HepG2 (cell line): ENCODE results near the gene ATXN7L3. TPM values are rescaled to one million over a fixed set of nuclear protein-coding genes. Genes with fewer than 3 reads are reported as not detected.

Experiments
- DR1 ChIP-seq: sonication (generic); formaldehyde crosslinking; IDR thresholded peaks from 2 replicates; pipeline ENCODE4 v1.8.0; 2021; ENCODE audit warnings: mild to moderate bottlenecking, missing genetic modification reagents, inconsistent platforms
- HMGXB3 ChIP-seq: sonication (generic); formaldehyde crosslinking; IDR thresholded peaks from 2 replicates; pipeline ENCODE4 v1.4.0; 2020; ENCODE audit warnings: missing genetic modification reagents, borderline replicate concordance
- KIAA2018 ChIP-seq: sonication (generic); formaldehyde crosslinking; IDR thresholded peaks from 2 replicates; pipeline ENCODE4 v1.5.0; 2020; ENCODE audit warnings: mild to moderate bottlenecking, missing genetic modification reagents, borderline replicate concordance
- MIXL1 ChIP-seq: IDR thresholded peaks from 2 replicates; pipeline ENCODE4 v1.6.1; 2016
- PHF20 ChIP-seq: sonication (generic); formaldehyde crosslinking; IDR thresholded peaks from 2 replicates; pipeline ENCODE4 v1.5.0; 2020; ENCODE audit warnings: mild to moderate bottlenecking, missing genetic modification reagents
- POLR2AphosphoS5 ChIP-seq: IDR thresholded peaks from 2 replicates; pipeline ENCODE4 v1.6.1; 2012; ENCODE audit warnings: low read depth, low read length
- SP5 ChIP-seq: IDR thresholded peaks from 2 replicates; pipeline ENCODE4 v1.6.1; 2016; ENCODE audit warnings: low read depth, borderline replicate concordance
- TARDBP ChIP-seq: sonication (generic); formaldehyde crosslinking; IDR thresholded peaks from 2 replicates; pipeline ENCODE4 v1.8.0; 2022; ENCODE audit warnings: mild to moderate bottlenecking, missing genetic modification reagents
- YEATS4 ChIP-seq: sonication (generic); formaldehyde crosslinking; IDR thresholded peaks from 2 replicates; pipeline ENCODE4 v1.4.0; 2020; ENCODE audit warnings: missing genetic modification reagents, borderline replicate concordance
- YY1 ChIP-seq: IDR thresholded peaks from 2 replicates; pipeline ENCODE4 v1.6.1; 2011; ENCODE audit warnings: low read length, low read depth, moderate library complexity, mild to moderate bottlenecking; ENCODE audit not compliant: insufficient read depth, insufficient replicate concordance
- ZBTB2 ChIP-seq: sonication (generic); formaldehyde crosslinking; IDR thresholded peaks from 2 replicates; pipeline ENCODE4 v1.8.0; 2022; ENCODE audit warnings: low read depth, missing genetic modification reagents
- ZNF124 ChIP-seq: sonication (generic); formaldehyde crosslinking; IDR thresholded peaks from 2 replicates; pipeline ENCODE4 v1.4.0; 2020; ENCODE audit warnings: missing genetic modification reagents
- ZNF772 ChIP-seq: sonication (generic); formaldehyde crosslinking; IDR thresholded peaks from 2 replicates; pipeline ENCODE4 v1.5.0; 2020; ENCODE audit warnings: mild to moderate bottlenecking, missing genetic modification reagents
- ZNF775 ChIP-seq: sonication (generic); formaldehyde crosslinking; IDR thresholded peaks from 2 replicates; pipeline ENCODE4 v1.4.0; 2020; ENCODE audit warnings: missing genetic modification reagents, mild to moderate bottlenecking, moderate library complexity, borderline replicate concordance
- polyA plus RNA-seq, 8 experiments: library from polyadenylated mRNA; depleted of rRNA in 3 of 8; stranded (reverse) in 7 of 8; unstranded in 1 of 8; fragments of >200 nt; fragmentation: Illumina TruSeq in 4 of 8; extraction: Trizol in 4 of 8; gene quantifications; 2 replicates each; pipeline versions ENCODE4 v1.2.1 to v1.2.3, GENCODE V29; 2011 to 2016; ENCODE audit warnings: low read depth in 4 of 8, missing spikeins in 1 of 8, mixed read lengths in 1 of 8; ENCODE audit not compliant: insufficient read depth in 1 of 8
- total RNA-seq, 5 experiments: library from RNA; depleted of rRNA; stranded (reverse); fragments of >200 nt; fragmentation: Illumina TruSeq; extraction: Trizol; gene quantifications; 2 replicates each; pipeline ENCODE4 v1.2.3, GENCODE V29; 2016; ENCODE audit warnings: low read depth in 1 of 5

The ATXN7L3 gene
- total and polyA plus RNA-seq, 2 of the 13 experiments (the other 11 are each of a cell fraction or from before 2014, with no cell fraction given), result 44.5 to 59.1 TPM

GRCh38 chr17:44199553-44200477 lies at the start of gene ATXN7L3 (continued):
- peak; percentile 73 for TF ChIP-seq ZNF772 (CRISPR knock-in tag)
- no peak for TF ChIP-seq MIXL1 (CRISPR knock-in tag)
- peak; percentile 57; the same call in 1 of the 2 replicates for TF ChIP-seq TARDBP
- no peak for TF ChIP-seq ZNF124
- TF ChIP-seq SP5 (CRISPR knock-in tag), result peak; percentile 89
- peak; percentile 58; the same call in 1 of the 2 replicates for TF ChIP-seq DR1 (CRISPR knock-in tag)
- no peak for TF ChIP-seq ZNF775 (CRISPR knock-in tag)
- TF ChIP-seq PHF20, result peak; percentile 83
- 0 out of 2 replicates have a peak, but pooled peaks have one; percentile 50 for TF ChIP-seq HMGXB3 (CRISPR knock-in tag)
- TF ChIP-seq POLR2AphosphoS5, result peak; percentile 59
- TF ChIP-seq YEATS4 (CRISPR knock-in tag), result peak; percentile 81
- peak; percentile 64 for TF ChIP-seq YY1
- TF ChIP-seq KIAA2018, result no peak
- TF ChIP-seq ZBTB2 (CRISPR knock-in tag), result peak; percentile 98
